ENCODE data around the gene ADAMTS12.

The ADAMTS12 gene

GRCh38 chr5:33701951-33702350, 189.8 kb downstream of the ADAMTS12 start:
- no peak for DNase-seq

GRCh38 chr5:33701251-33701650, 190.5 kb downstream of the ADAMTS12 start:
- DNase-seq: no peak

- no peak for DNase-seq
Measured at GRCh38 chr5:33696411-33696810, 195.4 kb downstream of the ADAMTS12 start.

- DNase-seq: no peak
Measured at GRCh38 chr5:33692980-33693379, 198.8 kb downstream of the ADAMTS12 start.

- DNase-seq: no peak
Measured at GRCh38 chr5:33691856-33692255, 199.9 kb downstream of the ADAMTS12 start.

- DNase-seq: no peak
Measured at GRCh38 chr5:33690374-33691135, 201.2 kb downstream of the ADAMTS12 start.

- no peak for DNase-seq
Measured at GRCh38 chr5:33688526-33688925, 203.3 kb downstream of the ADAMTS12 start.

- DNase-seq: no peak
Measured at GRCh38 chr5:33688066-33688465, 203.7 kb downstream of the ADAMTS12 start.

GRCh38 chr5:33685873-33686755, 205.7 kb downstream of the ADAMTS12 start:
- DNase-seq: no peak

GRCh38 chr5:33684496-33685159, 207.2 kb downstream of the ADAMTS12 start:
- DNase-seq: no peak

GRCh38 chr5:33679791-33680190, 212.0 kb downstream of the ADAMTS12 start:
- no peak for DNase-seq

GRCh38 chr5:33675958-33676464, 215.8 kb downstream of the ADAMTS12 start:
- no peak for DNase-seq

GRCh38 chr5:33671700-33672291, 220.0 kb downstream of the ADAMTS12 start:
- DNase-seq: no peak

GRCh38 chr5:33662722-33663427, 228.9 kb downstream of the ADAMTS12 start:
- no peak for DNase-seq

- DNase-seq: no peak
Measured at GRCh38 chr5:33659526-33660169, 232.1 kb downstream of the ADAMTS12 start.

GRCh38 chr5:33657804-33658440, 233.9 kb downstream of the ADAMTS12 start:
- no peak for DNase-seq

- no peak for DNase-seq
Measured at GRCh38 chr5:33657176-33657575, 234.6 kb downstream of the ADAMTS12 start.

- DNase-seq: no peak
Measured at GRCh38 chr5:33650911-33651310, 240.9 kb downstream of the ADAMTS12 start.

- no peak for DNase-seq
Measured at GRCh38 chr5:33649549-33650482, 242.0 kb downstream of the ADAMTS12 start.

Data from activated naive CD4-positive, alpha-beta T cell treated with Interleukin-2 at 50 U/mL for 16 hours (primary cell).